Neural cell (in vitro differentiated cells): ENCODE results near the gene GPRC5A. TPM values are rescaled to one million over a fixed set of nuclear protein-coding genes. Genes with fewer than 3 reads are reported as not detected.

Experiments
- H2AFZ ChIP-seq: fragments of 200-600, 300-800 bp; sonication (generic), shearing (Covaris generic); 2 replicates; pipeline ENCODE4 v1.6.0; 2014; ENCODE audit warnings: low read depth, mild to moderate bottlenecking, antibody characterized with exemption, low read length, moderate library complexity
- H3F3A ChIP-seq: fragments of 200-600 bp; shearing (Covaris generic); 2 replicates; pipeline ENCODE4 v1.6.1; 2016; ENCODE audit warnings: mild to moderate bottlenecking, moderate library complexity, mixed read lengths, antibody characterized with exemption, low read length; ENCODE audit not compliant: insufficient read depth, poor library complexity, severe bottlenecking
- H3K27ac ChIP-seq: fragments of 200-600, 300-800 bp; sonication (generic), shearing (Covaris generic); 2 replicates; pipeline ENCODE4 v1.5.1; 2014; ENCODE audit warnings: mild to moderate bottlenecking, low read length, moderate library complexity
- H3K27me3 ChIP-seq: fragments of 300-800, 200-600 bp; sonication (generic), shearing (Covaris generic); 2 replicates; pipeline ENCODE4 v1.6.0; 2014; ENCODE audit warnings: mild to moderate bottlenecking, low read depth, low read length, moderate library complexity; ENCODE audit not compliant: insufficient read depth
- H3K36me3 ChIP-seq: fragments of 300-800, 200-600 bp; sonication (generic), shearing (Covaris generic); 2 replicates; pipeline ENCODE4 v1.5.1; 2014; ENCODE audit warnings: mild to moderate bottlenecking, antibody characterized with exemption, low read length, moderate library complexity; ENCODE audit not compliant: insufficient read depth
- H3K4me2 ChIP-seq: fragments of 300-800, 200-600 bp; sonication (generic), shearing (Covaris generic); 2 replicates; pipeline ENCODE4 v1.6.0; 2014; ENCODE audit warnings: mild to moderate bottlenecking, low read length
- H3K4me3 ChIP-seq: fragments of 300-800, 200-600 bp; sonication (generic), shearing (Covaris generic); 2 replicates; pipeline ENCODE4 v1.5.1; 2014; ENCODE audit warnings: mild to moderate bottlenecking, low read length, moderate library complexity
- H3K79me2 ChIP-seq: fragments of 200-600 bp; shearing (Covaris generic); replicated peaks from 2 replicates; pipeline ENCODE4 v1.6.0; 2014; ENCODE audit warnings: mild to moderate bottlenecking, low read length, moderate library complexity; ENCODE audit not compliant: insufficient read depth
- H3K9ac ChIP-seq: fragments of 300-800, 200-600 bp; sonication (generic), shearing (Covaris generic); 2 replicates; pipeline ENCODE4 v1.6.1; 2016; ENCODE audit warnings: mild to moderate bottlenecking, low read length, mixed read lengths
- H3K9me2 ChIP-seq: fragments of 200-600 bp; shearing (Covaris generic); 2 replicates; pipeline ENCODE4 v1.6.1; 2016; ENCODE audit warnings: mild to moderate bottlenecking, low read length, mixed read lengths; ENCODE audit not compliant: insufficient read depth
- H3K9me3 ChIP-seq: fragments of 200-600, 300-800 bp; sonication (generic), shearing (Covaris generic); 2 replicates; pipeline ENCODE4 v1.6.1; 2016; ENCODE audit warnings: mild to moderate bottlenecking, mixed run types, low read length, moderate library complexity, mixed read lengths
- H4K20me1 ChIP-seq: fragments of 200-600 bp; shearing (Covaris generic); 2 replicates; pipeline ENCODE4 v1.6.1; 2016; ENCODE audit warnings: mild to moderate bottlenecking, mixed run types; ENCODE audit not compliant: insufficient read depth
- CTCF ChIP-seq: fragments of 450-650 bp; IDR thresholded peaks from 2 replicates; pipeline ENCODE4 v1.5.1; 2014; ENCODE audit warnings: antibody characterized with exemption, mild to moderate bottlenecking, moderate library complexity; ENCODE audit not compliant: poor library complexity, severe bottlenecking
- EP300 ChIP-seq: fragments of 450-650 bp; conservative IDR thresholded peaks from 2 replicates; pipeline ENCODE4 v1.6.1; 2014; ENCODE audit warnings: antibody characterized with exemption, mild to moderate bottlenecking, moderate library complexity; ENCODE audit not compliant: poor library complexity, severe bottlenecking
- EZH2 ChIP-seq: fragments of 200-600, 300-800 bp; shearing (Covaris generic), sonication (generic); IDR thresholded peaks from 2 replicates; pipeline ENCODE4 v1.6.1; 2014; ENCODE audit warnings: antibody characterized with exemption, low read length, borderline replicate concordance, mild to moderate bottlenecking; ENCODE audit not compliant: insufficient read depth, poor library complexity, severe bottlenecking
- MXI1 ChIP-seq: fragments of 450-650 bp; conservative IDR thresholded peaks from 2 replicates; pipeline ENCODE4 v1.6.1; 2014; ENCODE audit warnings: antibody characterized with exemption, mild to moderate bottlenecking; ENCODE audit not compliant: poor library complexity, severe bottlenecking
- POLR2AphosphoS5 ChIP-seq: IDR thresholded peaks from 2 replicates; pipeline ENCODE4 v1.6.1; 2012
- RAD21 ChIP-seq: fragments of 450-650 bp; conservative IDR thresholded peaks from 2 replicates; pipeline ENCODE4 v1.6.1; 2014; ENCODE audit warnings: antibody characterized with exemption, mild to moderate bottlenecking, moderate library complexity
- SMC3 ChIP-seq: fragments of 450-650 bp; conservative IDR thresholded peaks from 2 replicates; pipeline ENCODE4 v1.6.1; 2014; ENCODE audit warnings: antibody characterized with exemption, mild to moderate bottlenecking, moderate library complexity; ENCODE audit not compliant: poor library complexity
- TAF1 ChIP-seq: IDR thresholded peaks from 2 replicates; pipeline ENCODE4 v1.6.1; 2012; ENCODE audit warnings: low read depth
- polyA plus RNA-seq: library from polyadenylated mRNA; depleted of rRNA; stranded (reverse); fragments of >200 nt; gene quantifications from 2 replicates; pipeline ENCODE4 v1.2.3, GENCODE V29; 2014
- TF ChIP-seq, protein P1 (sequence below): IDR thresholded peaks from 2 replicates; pipeline ENCODE4 v1.6.1; 2012; ENCODE audit warnings: borderline replicate concordance

Gene GPRC5A
- polyA plus RNA-seq, 1 donor from 2014 or later = 0.09 TPM

GRCh38 chr12:12864243-12864642, 27.1 kb upstream of the GPRC5A start:
- no peaks in the 10 kb centered on the region for H4K20me1 ChIP-seq
- no peaks in the 10 kb centered on the region for H3K9me2 ChIP-seq
- H3K9ac ChIP-seq = no peak overlapping the region
- no peaks in the 10 kb centered on the region for H3F3A ChIP-seq
- no peak overlapping the region for H2AFZ ChIP-seq
- no peaks in the 10 kb centered on the region for H3K36me3 ChIP-seq
- H3K27me3 ChIP-seq = no peaks in the 10 kb centered on the region
- no peak overlapping the region for H3K4me2 ChIP-seq
- no peak for TF ChIP-seq MXI1
- TF ChIP-seq TAF1 = no peak
- TF ChIP-seq EP300 = no peak
- TF ChIP-seq CTCF = no peak
- no peak for TF ChIP-seq POLR2AphosphoS5
- H3K79me2 ChIP-seq = no peaks in the 10 kb centered on the region
- H3K4me3 ChIP-seq = no peak overlapping the region
- H3K27ac ChIP-seq = no peak overlapping the region
- H3K9me3 ChIP-seq = no peaks in the 10 kb centered on the region

DNA sequence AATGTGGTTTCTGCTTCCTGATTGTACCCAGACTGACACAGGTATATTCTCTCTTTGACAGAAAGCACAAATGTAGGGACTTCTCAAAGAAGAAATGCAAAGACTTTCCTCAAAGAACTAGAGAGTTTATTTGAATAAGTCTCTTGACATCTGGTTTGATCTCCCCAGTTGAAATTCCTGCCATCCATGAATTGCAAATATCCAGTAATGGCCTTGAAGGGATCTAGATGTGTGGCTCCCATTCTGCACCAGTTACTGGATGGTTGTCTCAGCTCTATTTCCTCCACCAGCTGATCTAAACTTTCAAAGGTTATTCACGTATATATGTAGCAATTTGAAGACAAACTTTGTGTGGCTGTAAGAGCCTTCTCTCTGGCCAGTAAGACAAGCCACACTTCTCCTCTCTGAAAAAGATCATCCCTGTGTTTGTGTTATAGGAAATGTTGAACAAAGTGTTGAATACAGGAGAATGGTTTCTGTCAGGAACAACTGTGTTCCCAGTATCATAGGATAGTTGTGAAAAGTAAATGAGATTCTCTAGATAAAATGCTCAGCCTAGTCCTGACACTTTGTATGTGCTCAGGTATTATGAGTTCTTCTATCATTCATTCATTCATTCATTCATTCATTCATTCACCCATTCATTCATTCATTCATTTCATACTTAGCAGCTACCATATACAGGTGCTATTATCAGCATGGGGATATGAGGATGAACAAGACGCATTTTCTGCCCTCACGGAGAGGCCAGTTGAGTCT, 22.7 kb upstream of the GPRC5A start:
- TF ChIP-seq TAF1 (no peak), CTCF (no peak), SMC3 (no peak), MXI1 (no peak), RAD21 (no peak), EZH2 (no peak), EP300 (no peak), POLR2AphosphoS5 (no peak)
- TF ChIP-seq, protein P1, sequence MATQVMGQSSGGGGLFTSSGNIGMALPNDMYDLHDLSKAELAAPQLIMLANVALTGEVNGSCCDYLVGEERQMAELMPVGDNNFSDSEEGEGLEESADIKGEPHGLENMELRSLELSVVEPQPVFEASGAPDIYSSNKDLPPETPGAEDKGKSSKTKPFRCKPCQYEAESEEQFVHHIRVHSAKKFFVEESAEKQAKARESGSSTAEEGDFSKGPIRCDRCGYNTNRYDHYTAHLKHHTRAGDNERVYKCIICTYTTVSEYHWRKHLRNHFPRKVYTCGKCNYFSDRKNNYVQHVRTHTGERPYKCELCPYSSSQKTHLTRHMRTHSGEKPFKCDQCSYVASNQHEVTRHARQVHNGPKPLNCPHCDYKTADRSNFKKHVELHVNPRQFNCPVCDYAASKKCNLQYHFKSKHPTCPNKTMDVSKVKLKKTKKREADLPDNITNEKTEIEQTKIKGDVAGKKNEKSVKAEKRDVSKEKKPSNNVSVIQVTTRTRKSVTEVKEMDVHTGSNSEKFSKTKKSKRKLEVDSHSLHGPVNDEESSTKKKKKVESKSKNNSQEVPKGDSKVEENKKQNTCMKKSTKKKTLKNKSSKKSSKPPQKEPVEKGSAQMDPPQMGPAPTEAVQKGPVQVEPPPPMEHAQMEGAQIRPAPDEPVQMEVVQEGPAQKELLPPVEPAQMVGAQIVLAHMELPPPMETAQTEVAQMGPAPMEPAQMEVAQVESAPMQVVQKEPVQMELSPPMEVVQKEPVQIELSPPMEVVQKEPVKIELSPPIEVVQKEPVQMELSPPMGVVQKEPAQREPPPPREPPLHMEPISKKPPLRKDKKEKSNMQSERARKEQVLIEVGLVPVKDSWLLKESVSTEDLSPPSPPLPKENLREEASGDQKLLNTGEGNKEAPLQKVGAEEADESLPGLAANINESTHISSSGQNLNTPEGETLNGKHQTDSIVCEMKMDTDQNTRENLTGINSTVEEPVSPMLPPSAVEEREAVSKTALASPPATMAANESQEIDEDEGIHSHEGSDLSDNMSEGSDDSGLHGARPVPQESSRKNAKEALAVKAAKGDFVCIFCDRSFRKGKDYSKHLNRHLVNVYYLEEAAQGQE = no peak
- H2AFZ ChIP-seq = no peak overlapping the region

More for the DNA sequence above, 22.7 kb upstream of the GPRC5A start:
- Histone ChIP-seq H3F3A (no peaks in the 10 kb centered on the region), H3K9me3 (no peaks in the 10 kb centered on the region), H3K27me3 (no peaks in the 10 kb centered on the region), H3K9ac (no peak overlapping the region), H3K4me3 (no peak overlapping the region), H3K27ac (no peak overlapping the region), H3K9me2 (no peaks in the 10 kb centered on the region), H4K20me1 (no peaks in the 10 kb centered on the region), H3K79me2 (no peaks in the 10 kb centered on the region), H3K36me3 (no peaks in the 10 kb centered on the region), H3K4me2 (no peak overlapping the region)
